HG02798 (cell line): ENCODE results near the gene KCNQ1.

Source experiments
- ATAC-seq: cut with Tn5 transposase; IDR thresholded peaks from one replicate; pipeline ENCODE4 v1.9.1; 2021; ENCODE audit warnings: mild to moderate bottlenecking; ENCODE audit not compliant: unreplicated experiment, poor library complexity

The KCNQ1 gene

GRCh38 chr11:2507212-2507901 lies 62.5 kb downstream of the KCNQ1 start:
- no peak for ATAC-seq

DNA sequence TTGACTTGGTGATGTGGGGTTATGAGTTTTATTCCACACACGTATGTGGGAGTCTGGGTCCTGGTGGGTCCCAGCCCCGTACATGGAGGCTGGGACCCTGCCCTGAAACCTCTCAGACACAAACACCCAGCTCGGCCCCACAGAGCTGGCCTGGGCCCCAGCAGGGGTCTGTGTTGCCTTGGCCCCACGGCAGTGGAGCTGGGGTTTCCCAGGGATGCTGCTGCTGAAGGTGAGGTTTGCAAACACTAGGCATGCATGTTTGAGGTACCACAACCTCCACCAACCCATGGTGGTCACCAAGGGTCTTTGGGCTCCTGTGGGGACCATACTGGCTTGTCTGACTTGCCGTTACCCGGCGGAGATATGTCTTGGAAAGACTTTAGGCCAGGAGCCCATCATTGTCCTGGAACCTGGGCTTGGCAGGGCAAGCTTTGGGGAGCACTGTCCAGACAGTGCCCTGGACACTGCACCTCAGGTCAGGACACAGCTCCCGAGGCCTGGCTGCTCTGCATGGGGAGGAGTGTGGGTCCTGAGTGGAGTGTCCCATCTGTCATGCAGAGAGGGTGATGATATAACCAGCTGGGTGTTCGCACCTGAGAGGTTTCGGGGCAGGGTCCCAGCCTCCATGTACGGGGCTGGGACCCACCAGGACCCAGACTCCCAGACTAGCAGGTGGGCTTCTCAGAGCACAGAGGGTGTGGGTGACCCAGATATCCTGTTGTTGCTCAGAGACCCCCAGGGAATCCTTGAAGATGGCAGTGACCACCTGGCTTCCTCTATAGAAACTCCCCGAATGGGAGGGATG lies 63.3 kb downstream of the KCNQ1 start:
- ATAC-seq, result no peak

GRCh38 chr11:2508793-2509192 lies 64.0 kb downstream of the KCNQ1 start:
- ATAC-seq, result no peak

- no peak for ATAC-seq
Observed at GRCh38 chr11:2509481-2510001, 64.7 kb downstream of the KCNQ1 start.

GRCh38 chr11:2510626-2511402 lies 66.0 kb downstream of the KCNQ1 start:
- no peak for ATAC-seq

DNA sequence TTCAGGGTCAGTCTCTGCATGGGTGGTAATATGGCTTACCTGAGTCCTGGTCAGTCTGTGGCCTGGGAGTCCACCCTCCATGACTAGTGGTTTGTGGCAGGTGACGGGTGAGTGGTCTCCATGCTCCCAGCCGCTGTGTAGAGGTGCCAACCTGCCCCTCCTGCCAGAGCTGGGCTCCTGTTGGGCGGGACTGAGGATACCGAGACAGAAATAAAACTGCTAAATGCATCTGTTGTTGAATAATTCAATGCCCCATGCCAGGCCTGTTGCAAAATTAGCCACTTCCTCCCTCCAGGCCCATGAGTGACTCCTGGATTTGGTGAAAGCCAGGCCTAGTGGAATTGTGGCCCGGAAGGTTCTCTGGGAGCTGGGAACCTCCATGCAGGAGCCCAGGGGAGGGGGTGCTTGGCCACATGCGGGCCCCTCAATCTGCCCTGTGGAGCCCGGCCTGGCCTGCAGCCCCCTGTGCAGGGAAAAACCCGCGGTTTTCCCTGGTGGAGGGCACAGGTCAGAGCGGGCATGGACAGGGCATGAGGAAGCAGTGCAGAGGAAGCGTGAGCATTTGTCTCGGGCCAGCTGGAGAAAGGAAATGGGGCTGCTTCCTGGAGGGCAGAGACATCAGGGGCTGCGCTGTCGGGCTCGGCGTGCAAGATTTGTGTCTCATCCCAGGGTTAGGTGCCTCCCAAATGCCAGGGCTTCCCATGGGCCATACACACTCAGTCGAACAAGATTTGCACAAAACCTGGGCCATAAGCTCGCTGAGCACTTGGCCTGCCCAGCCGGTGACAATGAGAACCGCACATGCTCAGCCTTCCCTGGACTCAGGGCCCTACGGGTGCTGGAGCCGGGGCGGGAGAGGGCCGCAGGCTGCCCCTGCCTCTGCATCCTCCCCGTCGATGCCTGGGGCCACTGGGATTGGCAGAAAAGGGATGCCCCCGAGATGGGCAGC lies 66.9 kb downstream of the KCNQ1 start:
- ATAC-seq, result no peak

GRCh38 chr11:2512431-2513407 lies 67.9 kb downstream of the KCNQ1 start:
- ATAC-seq, result no peak

DNA sequence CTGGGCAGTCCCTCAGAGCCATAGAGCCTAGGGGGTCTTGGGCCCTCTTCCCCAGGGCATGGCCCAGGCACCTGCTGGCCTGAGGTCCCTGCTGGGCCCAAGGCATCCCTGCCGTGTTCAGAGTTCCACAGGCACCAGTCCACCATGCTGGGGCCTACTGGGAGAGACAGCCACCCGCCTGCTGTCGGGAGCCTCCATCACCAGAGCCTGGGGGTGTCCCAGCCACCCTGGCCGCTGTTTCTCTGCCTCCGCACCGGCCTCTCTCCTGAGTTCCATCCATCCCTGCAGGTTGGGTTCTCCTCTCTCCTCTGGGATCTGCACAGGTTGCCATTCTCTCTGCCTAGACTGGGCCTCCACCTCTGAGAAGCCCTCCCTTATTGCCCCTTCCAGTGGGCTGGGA lies 68.6 kb downstream of the KCNQ1 start:
- ATAC-seq, result no peak

GRCh38 chr11:2515401-2516275 lies 70.8 kb downstream of the KCNQ1 start:
- ATAC-seq, result no peak

DNA sequence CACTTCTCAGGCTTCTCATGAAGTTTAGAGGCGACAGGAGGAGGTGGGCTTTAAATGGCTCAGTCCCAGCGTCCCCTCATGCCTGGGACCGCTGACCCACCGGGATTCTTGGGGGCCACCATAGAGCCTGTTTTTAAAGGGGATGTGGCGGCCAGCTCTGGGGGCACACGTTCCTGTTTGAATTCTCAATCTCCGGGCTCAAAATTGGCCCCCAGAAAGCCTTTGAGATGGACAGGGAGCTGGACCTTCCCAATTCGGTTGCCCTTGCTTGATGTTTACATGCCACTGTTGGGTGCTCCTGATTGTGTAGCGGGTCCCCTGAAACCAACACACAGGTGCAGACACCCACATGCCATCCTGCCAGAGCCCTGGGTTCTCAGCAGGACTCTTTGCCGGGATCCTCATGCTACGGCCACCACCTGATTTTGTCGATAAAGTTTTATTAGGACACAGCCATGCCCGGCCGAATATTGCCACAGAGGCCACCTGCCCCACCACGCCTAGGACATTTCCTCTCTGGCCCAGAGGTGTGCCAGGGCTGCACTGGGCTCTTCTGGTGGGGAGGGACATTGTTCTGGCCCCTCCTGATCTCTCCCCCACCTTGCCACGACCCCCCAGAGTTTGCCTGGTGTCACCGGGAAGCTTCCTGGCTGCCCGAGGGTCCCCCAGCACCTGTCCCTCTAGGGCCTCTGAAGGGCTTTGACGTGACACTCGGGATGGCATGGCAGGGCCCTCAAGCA lies 71.6 kb downstream of the KCNQ1 start:
- ATAC-seq, result no peak

GRCh38 chr11:2517016-2517385 lies 72.2 kb downstream of the KCNQ1 start:
- ATAC-seq, result no peak

DNA sequence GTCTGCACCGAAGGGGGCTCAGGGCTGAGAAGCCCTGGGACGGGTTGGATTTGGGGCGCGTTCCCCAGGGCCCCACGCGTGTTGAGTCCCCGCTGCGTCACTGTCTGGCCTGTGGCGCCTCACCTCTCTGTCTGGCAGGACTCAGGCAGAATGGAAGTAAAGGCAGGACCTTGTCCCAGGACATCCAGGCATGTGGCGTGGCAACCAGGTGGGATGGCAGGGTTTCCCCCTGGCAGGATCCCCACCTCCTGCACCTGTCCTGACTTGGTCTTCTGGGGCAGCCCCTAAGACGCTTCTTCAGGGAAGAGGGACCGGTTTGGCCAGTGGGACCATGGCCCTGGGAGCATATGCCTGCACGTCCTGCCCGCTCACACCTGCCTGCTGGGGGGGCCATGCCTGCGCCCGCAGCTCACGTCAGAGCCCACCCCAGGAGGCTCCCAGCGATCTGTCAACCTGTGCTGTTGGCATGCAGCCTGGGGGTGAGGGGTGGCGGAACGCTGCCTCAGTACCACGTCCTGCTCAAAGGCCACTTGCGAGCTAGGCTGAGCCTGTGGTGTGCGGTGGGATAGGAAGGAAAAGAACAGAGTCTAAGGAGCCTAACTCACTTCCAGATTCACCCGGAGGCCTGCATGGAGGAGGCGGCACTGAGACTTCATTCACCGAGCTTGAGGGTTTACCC lies 72.7 kb downstream of the KCNQ1 start:
- no peak for ATAC-seq

GRCh38 chr11:2518111-2518982 lies 73.5 kb downstream of the KCNQ1 start:
- ATAC-seq, result no peak

DNA sequence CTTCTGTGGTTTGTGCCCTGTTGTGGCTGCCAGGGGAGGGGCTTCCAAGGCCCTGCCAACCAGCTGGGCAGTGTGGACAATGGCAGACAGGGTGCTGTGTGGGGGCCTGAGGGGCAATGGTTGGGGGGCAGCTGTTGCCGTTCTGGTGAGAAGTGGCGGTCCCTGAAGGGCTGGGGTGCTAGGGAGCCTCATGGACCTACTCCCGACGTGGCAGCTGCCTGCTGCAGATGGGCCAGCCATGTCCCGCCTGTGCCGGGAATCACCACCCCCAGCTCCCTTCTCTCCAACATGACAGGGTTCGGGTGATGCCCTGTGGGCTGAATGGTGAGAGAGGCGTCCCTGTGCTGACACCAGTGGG lies 74.2 kb downstream of the KCNQ1 start:
- ATAC-seq, result no peak

DNA sequence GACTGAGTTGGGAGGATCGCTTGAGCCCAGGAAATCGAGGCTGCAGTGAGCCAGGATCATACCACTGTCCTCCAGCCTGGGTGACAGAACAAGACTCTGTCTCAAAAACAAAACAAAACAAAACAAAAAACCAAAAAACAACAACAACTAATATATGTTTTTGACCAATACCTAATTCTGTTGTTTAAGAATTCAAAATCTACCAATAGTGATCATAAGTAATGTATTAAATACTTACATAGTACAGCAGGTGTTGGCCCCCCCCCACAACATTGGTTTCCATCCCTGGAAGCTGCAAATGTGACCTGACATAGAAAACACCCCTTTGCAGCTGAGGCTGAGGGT lies 74.7 kb downstream of the KCNQ1 start:
- ATAC-seq, result no peak
